DMS 273 (cell line): ENCODE data around the gene PLCL2.
"Not testable (repeated sequence)": the region's sequence is repeated elsewhere in the genome, so short reads cannot be mapped to it uniquely, and the experiment has no call there.

Experiments
- DNase-seq: peaks from one replicate; lab custom pipeline; 2025; ENCODE audit not compliant: unreplicated experiment; lab: John Stamatoyannopoulos, UW

The PLCL2 gene

GRCh38 chr3:17110660-17111396 is 226.1 kb downstream of the PLCL2 start:
- no peak for DNase-seq

GRCh38 chr3:17111586-17111985 is 226.8 kb downstream of the PLCL2 start:
- no peak for DNase-seq

DNA sequence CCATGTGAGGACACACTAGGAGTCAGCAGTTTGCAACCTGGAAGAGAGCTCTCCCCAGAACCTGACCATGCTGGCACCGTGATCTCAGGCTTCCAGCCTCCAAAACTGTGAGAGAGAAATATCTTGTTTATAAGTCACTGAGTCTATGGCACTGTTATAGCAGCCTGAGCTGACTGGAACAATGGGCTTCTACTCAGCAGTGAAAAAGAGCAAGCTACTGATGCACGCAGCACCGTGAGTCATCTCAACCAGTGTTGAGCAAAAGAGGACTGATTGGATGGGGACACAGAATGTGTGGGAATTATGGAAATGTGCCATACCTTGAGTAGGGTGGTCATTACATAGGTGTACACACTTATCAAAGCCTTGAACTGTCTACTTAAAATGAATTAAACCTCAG is 230.4 kb downstream of the PLCL2 start:
- DNase-seq: no peak

DNA sequence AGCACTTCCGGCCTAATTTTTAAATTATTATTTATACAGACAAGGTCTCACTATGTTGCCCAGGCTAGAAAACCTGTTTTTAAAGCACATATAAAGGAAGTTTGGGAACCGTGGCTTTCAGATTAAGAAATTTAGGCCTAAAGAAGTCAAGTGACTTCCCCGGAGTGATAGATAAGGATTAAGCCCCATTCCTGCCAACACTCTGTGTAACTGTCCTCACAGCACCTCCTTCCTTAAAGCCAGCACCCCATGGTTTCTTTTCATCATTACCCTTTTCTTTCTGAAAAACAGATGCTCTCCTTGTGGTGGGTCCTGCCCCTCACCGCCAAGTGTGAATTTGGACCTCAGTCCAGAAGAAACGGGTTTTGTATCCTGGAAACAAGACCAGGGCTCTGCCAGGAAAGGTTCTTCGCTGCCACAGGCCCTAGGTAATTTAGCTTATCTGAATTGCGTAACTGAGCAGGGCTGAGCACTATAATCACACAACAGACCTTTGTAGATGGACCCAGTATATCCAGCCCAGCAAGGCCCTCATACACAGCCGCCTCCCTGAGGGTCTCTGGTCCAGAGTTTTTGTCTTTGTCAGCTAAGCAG is 231.3 kb downstream of the PLCL2 start:
- no peak for DNase-seq

DNA sequence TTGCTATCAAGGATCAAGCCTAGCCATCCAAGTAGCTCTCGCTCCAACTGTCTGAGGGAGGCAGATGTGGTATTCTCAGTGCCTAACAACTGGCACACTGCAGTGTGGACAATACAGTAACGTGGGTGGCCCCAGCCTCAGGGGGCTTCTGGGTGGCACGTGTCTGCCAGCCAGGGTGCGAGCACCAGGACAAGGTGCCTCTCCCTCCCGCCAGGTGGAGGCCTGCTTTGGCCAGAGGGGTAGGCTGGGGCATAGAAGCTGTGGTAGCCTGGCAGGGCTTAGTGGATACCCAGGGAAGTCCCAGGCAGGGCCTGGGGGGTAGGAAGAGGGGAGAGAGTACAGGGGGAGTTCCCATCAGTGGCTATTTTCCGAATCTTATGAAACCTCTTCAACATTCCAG is 234.0 kb downstream of the PLCL2 start:
- no peak for DNase-seq

GRCh38 chr3:17119201-17120072 is 234.7 kb downstream of the PLCL2 start:
- DNase-seq: no peak

DNA sequence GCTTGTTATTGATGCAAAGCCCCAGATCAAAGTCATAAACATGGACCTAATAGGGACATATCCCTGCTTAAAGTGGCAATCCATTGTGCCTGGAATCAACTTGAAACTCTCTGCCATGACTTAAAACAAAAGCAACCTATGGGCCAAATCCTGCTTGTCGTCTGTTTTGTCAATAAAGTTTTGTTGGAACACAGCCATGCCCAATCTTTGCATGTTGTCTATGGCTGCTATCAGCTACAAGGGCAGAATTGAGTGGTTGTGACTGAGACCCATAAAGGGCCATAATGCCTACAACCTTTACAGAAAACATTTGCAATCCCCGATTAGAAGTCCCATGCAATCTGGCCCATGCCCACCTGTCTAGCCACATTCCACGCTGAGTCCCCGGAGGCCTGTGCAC is 235.4 kb downstream of the PLCL2 start:
- DNase-seq: no peak

GRCh38 chr3:17121336-17121735 is 236.6 kb downstream of the PLCL2 start:
- no peak for DNase-seq

- DNase-seq: no peak
These were observed 238.0 kb downstream of the PLCL2 start for GRCh38 chr3:17122758-17123157.

- no peak for DNase-seq
These were observed 241.1 kb downstream of the PLCL2 start for GRCh38 chr3:17125738-17126442.

- DNase-seq: not testable (repeated sequence)
These were observed 243.9 kb downstream of the PLCL2 start for GRCh38 chr3:17128671-17129070.

- DNase-seq: no peak
These were observed 244.8 kb downstream of the PLCL2 start for GRCh38 chr3:17129556-17129955.

- no peak for DNase-seq
These were observed 246.2 kb downstream of the PLCL2 start for GRCh38 chr3:17130956-17131355.

GRCh38 chr3:17132286-17133115 is 247.7 kb downstream of the PLCL2 start:
- no peak for DNase-seq

GRCh38 chr3:17133632-17134545 is 249.1 kb downstream of the PLCL2 start:
- DNase-seq: no peak

GRCh38 chr3:17135696-17136095 is 250.9 kb downstream of the PLCL2 start:
- peak; percentile 38 for DNase-seq

GRCh38 chr3:17136136-17136721 is 251.5 kb downstream of the PLCL2 start:
- peak; percentile 40 for DNase-seq

GRCh38 chr3:17137321-17137826 is 252.6 kb downstream of the PLCL2 start:
- DNase-seq: no peak
